ENCODE data around the gene SHOX. TPM values are rescaled to one million over a fixed set of nuclear protein-coding genes. Genes with fewer than 3 reads are reported as not detected.

Gene SHOX
- total RNA-seq, 6 donors from 2014 or later: not detected

- H3K4me3 ChIP-seq: no peak overlapping the region
- ATAC-seq (ENCODE audit: low FRiP score in 2 of 2) (no peak), DNase-seq (no peak)
- no peaks in the 10 kb centered on the region for H3K9me3 ChIP-seq
- TF ChIP-seq CTCF (IDR thresholded peaks at IDR 0.05) (no peak), POLR2A (IDR thresholded peaks at IDR 0.05) (no peak), POLR2AphosphoS5 (IDR thresholded peaks at IDR 0.05) (no peak), EP300 (IDR thresholded peaks at IDR 0.05) (no peak)
- WGBS, 2 donors: 3 to 13% methylated on average over 3 to 13 of the region's 19 CpGs
- H3K27ac ChIP-seq: no peak overlapping the region
- H3K36me3 ChIP-seq: no peaks in the 10 kb centered on the region
- H3K4me1 ChIP-seq: peaks cover 0 to 6% (median 0%) of the 10 kb centered on the region in 4 donors
- H3K27me3 ChIP-seq: peaks cover 0 to 18% (median 2%) of the 10 kb centered on the region in 4 donors
Measured at GRCh38 chrX:643911-644303, 13.3 kb downstream of the SHOX start.

GRCh38 chrX:644304-645281 is 14.0 kb downstream of the SHOX start:
- Histone ChIP-seq H3K4me3 (no peak overlapping the region), H3K4me1 (peaks cover 0 to 6% (median 0%) of the 10 kb centered on the region in 4 donors), H3K36me3 (no peaks in the 10 kb centered on the region), H3K9me3 (no peaks in the 10 kb centered on the region), H3K27me3 (peaks cover 0 to 18% (median 2%) of the 10 kb centered on the region in 4 donors), H3K27ac (no peak overlapping the region)
- DNase-seq: peak in 1 of 2 donors; percentile 78
- WGBS, 2 donors: 4 to 9% methylated on average over 18 to 56 of the region's 95 CpGs
- ATAC-seq (ENCODE audit: low FRiP score in 2 of 2): no peak
- TF ChIP-seq CTCF (IDR thresholded peaks at IDR 0.05) (no peak), POLR2A (IDR thresholded peaks at IDR 0.05) (no peak), EP300 (IDR thresholded peaks at IDR 0.05) (no peak), POLR2AphosphoS5 (IDR thresholded peaks at IDR 0.05) (no peak)

- Histone ChIP-seq H3K4me3 (no peak overlapping the region), H3K9me3 (no peaks in the 10 kb centered on the region), H3K27ac (no peak overlapping the region), H3K27me3 (peaks cover 0 to 18% (median 2%) of the 10 kb centered on the region in 4 donors), H3K36me3 (no peaks in the 10 kb centered on the region), H3K4me1 (peaks cover 0 to 6% (median 0%) of the 10 kb centered on the region in 4 donors)
- 31 to 40% methylated on average over 3 of the region's 3 CpGs for WGBS, 2 donors
- DNase-seq (no peak), ATAC-seq (ENCODE audit: low FRiP score in 2 of 2) (no peak)
- TF ChIP-seq CTCF (IDR thresholded peaks at IDR 0.05) (no peak), POLR2AphosphoS5 (IDR thresholded peaks at IDR 0.05) (no peak), POLR2A (IDR thresholded peaks at IDR 0.05) (no peak), EP300 (IDR thresholded peaks at IDR 0.05) (no peak)
Measured at GRCh38 chrX:646228-646495, 15.6 kb downstream of the SHOX start.

GRCh38 chrX:646796-647195 is 16.2 kb downstream of the SHOX start:
- no peaks in the 10 kb centered on the region for H3K9me3 ChIP-seq
- 75 to 83% methylated on average over 9 of the region's 9 CpGs for WGBS, 2 donors

More at GRCh38 chrX:646796-647195, 16.2 kb downstream of the SHOX start:
- Histone ChIP-seq H3K4me3 (no peak overlapping the region), H3K4me1 (peaks cover 0 to 6% (median 0%) of the 10 kb centered on the region in 4 donors), H3K36me3 (no peaks in the 10 kb centered on the region), H3K27ac (no peak overlapping the region), H3K27me3 (peaks cover 0 to 14% (median 2%) of the 10 kb centered on the region in 4 donors)
- DNase-seq (no peak), ATAC-seq (ENCODE audit: low FRiP score in 2 of 2) (no peak)
- no peak for TF ChIP-seq EP300 (IDR thresholded peaks at IDR 0.05)
- TF ChIP-seq POLR2AphosphoS5 (IDR thresholded peaks at IDR 0.05): no peak
- no peak for TF ChIP-seq CTCF (IDR thresholded peaks at IDR 0.05)
- no peak for TF ChIP-seq POLR2A (IDR thresholded peaks at IDR 0.05)

Measured in upper lobe of left lung (tissue), 6 donors.